ENCODE data around the gene SYCP3. TPM values are rescaled to one million over a fixed set of nuclear protein-coding genes. Genes with fewer than 3 reads are reported as not detected.
"Not testable (repeated sequence)": the region's sequence is repeated elsewhere in the genome, so short reads cannot be mapped to it uniquely, and the experiment has no call there.

SYCP3 gene
- total RNA-seq, 1 experiment from 2014 or later, result not detected

DNA sequence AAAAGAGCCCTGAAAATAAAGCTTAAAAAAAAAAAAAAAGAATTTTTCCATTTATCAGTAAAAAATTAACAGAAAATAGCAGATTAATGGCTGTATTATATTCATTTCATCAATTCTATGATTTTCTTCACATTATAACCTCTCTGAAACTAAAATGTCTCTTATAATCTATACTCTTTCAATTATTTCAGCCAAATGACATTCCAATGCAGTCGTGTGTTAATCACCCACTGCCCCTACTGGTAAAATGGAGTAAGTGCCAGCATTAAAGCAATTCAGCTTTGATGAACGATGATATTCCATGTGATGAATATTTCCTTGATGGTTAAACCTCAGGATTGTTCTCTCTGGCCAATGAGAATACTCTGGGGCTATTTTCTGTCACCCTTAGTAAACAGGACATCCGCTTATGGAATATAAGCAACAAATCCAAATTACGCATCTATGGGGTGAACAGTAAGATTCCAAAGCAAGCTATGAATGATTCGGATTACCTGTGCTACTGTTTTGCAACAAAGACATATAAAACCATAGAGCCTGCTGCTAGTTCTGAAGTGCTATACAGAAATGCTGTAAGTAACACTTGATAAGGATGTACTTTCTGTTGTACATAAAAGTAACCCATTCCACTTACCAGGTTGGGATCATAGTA lies 20.3 kb upstream of the SYCP3 start:
- DNase-seq (ENCODE audit: low read depth), result peak; percentile 16

DNA sequence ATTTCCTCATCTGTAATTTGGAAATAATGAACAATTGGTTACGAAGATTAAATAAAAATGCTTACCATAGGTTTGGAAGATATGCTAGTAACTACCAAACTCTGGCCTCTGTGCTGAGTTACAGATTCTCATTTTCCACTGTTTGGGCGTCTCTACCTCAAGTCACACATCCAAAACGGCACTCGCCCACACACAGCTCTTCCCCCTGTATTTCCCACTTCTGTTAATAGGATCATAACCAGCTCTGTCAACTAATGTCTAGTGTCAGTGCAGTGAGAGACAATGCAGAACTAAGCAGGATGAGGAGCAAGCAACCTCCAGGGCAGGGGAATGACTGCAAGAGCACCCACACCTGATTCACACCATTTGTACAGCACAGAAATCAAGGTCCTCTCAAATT lies 10.9 kb upstream of the SYCP3 start:
- DNase-seq (ENCODE audit: low read depth), result no peak

DNA sequence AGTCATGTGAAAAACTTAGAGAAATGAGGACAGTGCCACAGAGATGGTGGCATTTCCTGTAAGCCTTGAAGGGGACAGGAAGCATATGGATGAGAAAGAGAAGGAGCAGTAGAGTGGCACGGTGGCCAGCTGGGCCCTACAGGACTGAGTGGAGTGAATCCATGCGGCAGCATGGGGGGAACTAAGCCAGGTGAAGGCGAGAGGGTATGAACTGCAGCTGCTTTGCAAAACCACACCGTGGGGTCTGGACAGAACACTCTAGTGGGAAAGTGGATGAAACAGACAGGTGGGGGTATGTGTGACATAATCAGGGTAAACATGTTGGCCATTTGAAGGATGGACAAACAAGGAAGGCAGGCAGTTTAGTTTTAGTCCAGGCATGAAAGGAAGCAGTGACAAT lies 10.4 kb upstream of the SYCP3 start:
- DNase-seq (ENCODE audit: low read depth), result no peak

DNA sequence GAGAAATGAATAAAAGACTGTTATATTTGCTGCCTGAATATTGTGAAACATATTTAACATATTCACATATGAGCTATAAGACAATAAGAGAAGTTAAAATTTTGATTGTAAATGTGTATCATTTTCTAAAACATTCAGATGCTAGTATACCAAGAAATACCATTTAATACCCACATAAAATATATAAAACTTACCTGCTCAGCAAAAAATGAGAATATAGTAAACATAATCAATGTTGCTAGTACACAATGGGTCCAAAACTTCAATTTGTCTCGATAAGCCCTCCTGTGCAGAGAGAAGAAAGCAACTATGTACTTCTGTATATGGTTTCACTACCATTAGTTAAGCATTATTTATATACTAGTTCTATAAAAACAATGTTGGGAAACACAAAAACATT lies 9.6 kb upstream of the SYCP3 start:
- no peak for DNase-seq (ENCODE audit: low read depth)

DNA sequence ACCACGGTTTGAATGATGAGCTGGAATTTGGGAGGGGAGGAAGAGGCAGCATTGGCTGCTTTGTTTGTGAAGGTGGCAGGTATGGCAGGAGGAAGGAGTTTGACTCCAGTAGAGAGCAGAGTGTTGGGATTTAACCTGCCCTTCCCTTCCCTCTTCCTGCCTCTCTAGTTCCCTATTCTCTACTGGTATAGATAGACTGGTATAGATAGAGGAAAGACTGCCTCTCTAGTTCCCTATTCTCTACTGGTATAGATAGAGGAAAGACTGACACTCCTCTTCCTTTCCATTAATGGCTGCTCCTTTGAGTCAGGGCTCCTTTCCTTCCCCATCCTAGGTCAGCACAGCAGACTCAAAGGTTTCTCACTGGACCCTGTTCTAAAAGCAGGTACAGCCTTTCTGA lies 8.4 kb upstream of the SYCP3 start:
- no peak for DNase-seq (ENCODE audit: low read depth)

DNA sequence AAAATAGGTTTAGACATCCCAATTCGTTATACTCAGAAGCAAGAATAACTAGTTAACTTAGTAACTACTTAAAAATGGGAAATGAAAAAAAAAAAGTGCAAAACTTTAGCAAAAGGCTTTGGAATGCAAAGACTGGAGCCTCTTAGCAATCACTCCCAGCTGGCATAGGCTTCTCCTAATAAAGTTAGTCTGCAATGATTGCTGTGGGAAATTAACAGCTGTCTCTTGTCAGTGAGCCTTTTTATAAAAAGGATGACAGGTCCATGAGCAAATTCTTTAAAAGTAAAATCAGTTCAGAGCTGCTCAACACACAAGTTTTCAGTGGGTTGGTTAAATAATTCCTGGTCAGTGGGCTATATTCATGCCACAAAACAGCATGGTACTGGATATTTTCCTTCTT lies 7.4 kb upstream of the SYCP3 start:
- DNase-seq (ENCODE audit: low read depth), result no peak

DNA sequence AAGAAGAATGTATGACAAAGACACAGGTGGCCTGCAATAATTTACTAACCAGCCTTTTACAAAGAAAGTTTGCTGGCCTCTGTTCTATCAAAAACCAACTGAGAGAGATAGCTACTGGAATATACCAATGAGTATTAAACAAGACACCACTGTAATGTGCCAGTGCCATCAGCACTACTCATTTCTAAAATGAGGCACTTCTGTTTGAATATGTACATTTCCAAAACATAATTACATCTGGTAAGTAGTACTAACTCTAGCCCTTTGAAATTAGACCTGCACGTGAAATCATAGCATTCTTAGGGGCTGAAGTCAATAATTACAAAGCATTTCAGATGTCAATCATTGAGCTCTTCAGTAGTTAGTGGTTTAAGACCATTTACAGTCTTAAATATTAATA lies 6.9 kb upstream of the SYCP3 start:
- no peak for DNase-seq (ENCODE audit: low read depth)

DNA sequence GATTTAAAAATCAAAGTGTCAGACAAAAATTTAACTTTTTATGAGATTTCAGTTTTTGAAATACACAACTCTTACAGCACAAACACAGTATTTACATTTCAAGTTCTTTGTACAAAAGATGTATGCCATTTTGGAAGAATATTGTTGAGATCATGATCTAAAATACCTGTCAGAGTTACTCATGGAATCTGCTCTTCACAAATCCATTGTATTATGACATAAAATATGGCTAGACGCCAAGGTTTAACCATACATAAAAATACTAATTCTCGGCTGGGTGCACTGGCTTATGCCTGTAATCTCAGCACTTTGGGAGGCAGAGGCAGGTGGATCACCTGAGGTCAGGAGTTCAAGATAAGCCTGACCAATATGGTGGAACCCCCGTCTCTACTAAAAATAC lies 6.2 kb upstream of the SYCP3 start:
- no peak for DNase-seq (ENCODE audit: low read depth)

DNA sequence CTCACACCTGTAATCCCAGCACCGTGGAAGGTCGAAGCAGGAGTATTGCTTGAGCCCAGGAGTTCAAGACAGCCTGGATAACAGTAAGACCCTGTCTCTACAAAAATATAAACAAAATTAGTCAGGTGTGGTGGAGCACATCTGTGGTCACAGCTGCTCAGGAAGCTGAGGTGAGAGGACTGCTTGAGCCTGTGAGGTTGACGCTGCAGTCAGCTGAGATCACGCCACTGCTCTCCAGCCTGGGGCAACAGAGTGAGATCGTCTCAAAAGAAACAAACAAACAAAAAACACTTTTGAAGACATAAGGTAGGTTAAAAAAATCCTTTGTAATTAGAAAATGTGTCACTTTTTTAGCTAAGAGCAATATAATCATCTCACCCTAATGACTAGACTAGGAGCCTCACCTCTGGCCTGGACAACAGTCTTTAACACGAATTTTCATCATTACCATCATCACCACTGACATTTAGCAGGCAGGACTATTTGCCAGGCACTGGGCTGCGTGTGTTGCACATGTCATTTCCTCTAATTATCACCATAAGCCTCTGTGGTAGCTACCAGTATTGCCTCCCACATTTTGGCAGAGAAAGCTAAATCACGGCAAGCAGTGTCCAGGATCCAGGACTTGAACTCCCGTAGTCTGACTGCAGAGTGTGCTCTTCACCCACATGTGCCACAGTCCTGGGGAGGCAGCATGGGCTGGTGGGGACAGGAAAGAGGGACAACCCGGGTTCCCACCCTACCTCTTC lies 4.6 kb upstream of the SYCP3 start:
- DNase-seq (ENCODE audit: low read depth), result no peak

DNA sequence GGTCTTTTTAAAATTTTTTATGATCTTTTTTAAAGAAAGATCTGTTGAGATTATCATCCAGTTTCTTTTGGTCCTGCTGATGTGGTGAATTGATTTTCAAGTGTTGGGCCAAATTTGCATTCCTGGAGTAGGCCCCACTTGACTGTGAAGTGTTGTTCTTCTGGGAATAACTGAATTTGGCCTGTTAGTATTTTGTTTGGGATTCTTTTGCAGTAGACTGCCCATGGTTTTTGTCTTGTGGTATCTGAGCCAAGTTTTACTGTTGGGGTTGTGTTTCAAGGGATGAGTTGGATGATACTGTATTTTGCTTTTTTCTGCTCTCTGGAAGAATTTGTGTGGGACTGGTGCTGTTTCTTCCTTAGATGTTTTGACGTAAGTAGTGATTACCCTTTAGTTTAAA lies 4.0 kb upstream of the SYCP3 start:
- no peak for DNase-seq (ENCODE audit: low read depth)

DNA sequence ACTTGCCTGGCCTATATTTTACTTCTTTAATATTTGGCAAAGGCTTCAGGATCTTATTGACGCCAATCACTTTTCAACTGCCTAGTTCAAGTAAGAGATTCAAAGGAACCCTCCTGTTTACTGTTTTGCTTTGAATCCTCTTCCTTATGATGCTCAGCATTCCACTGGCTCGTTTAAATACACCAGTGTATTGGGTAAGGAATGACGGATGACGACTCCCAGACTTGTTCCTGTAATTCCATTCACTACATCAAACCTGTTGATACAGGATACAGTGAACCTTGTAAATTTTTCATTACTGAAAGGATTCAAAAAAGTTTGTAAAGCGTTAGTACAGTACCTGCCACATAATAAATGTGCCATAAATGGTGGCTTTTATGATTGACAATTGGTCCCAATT lies 1.7 kb upstream of the SYCP3 start:
- no peak for DNase-seq (ENCODE audit: low read depth)

DNA sequence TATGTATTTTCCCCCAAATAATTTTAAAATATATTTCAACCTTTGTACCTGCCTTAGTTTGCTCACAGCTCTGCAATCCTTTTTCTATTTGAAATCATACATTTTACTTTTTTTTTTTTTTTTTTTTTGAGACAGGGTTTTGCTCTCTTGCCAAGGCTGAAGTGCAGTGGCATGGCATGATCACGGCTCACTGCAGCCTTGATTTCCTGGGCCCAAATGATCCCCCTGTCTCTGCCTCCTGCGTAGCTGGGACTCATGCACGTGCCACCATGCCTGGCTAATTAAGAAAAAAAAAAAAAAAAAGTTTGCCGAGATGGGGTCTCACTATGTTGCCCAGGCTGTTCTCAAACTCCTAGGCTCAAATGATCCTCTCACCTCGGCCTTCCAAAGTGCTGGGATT lies 1.3 kb upstream of the SYCP3 start:
- no peak for DNase-seq (ENCODE audit: low read depth)

DNA sequence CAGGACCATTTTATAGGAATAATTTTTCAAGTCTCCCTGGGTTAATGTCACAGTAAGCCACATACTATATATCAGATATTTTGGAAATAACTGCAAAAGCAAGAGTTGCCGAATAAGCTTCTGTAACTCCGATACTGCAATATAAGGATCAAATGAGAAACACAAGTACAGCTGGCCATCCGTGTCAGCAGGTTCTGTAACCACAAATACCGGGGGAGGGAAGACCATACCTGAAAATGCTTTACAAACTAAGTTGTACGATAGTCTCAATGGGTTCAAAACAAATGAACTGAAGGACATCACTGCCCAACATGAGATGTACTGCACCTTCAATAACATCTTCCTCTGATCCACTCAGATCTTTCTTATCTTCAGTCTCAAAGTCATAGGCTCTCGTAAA lies 1.8 kb downstream of the SYCP3 start:
- DNase-seq (ENCODE audit: low read depth), result no peak

DNA sequence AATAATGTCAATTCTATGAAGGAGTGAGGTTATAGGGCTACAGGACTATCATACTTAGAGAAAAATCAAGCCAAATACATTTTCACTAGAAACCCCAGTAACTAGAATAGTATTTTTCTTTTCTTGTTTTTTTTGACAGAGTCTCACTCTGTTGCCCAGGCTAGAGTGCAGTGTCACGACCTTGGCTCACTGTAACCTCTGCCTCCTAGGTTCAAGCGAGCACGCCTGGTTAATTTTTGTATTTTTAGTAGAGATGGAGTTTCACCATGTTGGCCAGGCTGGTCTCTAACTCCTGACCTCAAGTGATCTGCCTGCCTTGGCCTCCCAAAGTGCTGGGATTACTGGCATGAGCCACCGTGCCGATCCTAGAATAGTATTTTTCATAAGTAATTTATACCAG lies 4.8 kb downstream of the SYCP3 start:
- DNase-seq (ENCODE audit: low read depth), result not testable (repeated sequence)

DNA sequence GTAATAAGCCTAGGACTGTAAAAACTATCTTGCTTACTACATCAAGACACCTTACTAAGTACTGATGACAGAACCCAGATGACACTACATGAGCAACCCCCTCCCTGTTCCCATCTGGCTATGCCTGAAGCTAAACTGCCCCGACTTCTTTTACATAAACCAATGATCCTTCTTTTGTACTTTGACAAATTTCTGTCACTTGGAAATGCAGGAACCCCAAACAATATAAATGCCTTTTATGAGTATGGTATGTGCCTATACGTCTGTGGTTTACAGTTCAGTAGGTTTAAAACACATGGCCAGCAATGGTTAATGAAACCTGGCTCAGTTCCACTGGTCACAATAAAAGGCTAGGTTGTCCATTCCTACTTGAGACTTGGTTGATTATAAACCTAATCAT lies 6.1 kb downstream of the SYCP3 start:
- no peak for DNase-seq (ENCODE audit: low read depth)

DNA sequence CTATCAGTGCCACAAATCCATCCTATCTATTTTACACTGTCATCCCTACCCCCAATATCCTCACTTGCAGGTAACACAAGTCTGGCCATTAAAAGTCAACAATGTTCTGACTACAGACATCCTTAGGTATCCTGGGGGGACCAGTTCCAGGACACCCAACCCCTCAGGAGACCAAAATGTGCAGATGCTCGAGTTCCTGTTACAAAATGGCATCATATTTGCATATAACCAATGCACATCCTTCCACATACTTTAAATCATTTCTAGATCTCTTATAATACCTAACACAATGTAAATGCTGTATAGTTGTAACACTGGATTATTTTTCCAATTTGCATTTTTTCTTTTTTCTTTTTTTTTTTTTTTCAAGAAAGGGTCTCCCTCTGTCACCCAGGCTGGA lies 6.9 kb downstream of the SYCP3 start:
- no peak for DNase-seq (ENCODE audit: low read depth)

DNA sequence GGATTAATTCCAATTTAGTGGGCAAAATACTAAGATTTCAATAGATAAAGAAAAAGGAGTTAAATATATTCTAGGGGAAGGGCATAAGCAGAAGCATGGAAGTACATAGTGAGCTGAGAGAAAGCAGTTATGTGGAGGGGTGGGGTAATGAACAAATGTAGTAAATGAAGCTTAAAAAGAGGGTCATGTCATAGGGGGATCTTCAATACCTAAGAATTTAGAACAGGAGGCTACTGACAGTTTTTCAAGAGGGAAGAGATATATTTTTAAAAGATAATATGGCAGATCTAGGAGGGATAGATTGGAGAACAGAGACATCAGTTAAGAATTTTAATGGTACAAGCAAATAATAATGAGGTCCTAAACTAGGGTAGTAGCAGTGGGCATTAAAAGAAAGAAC lies 9.4 kb downstream of the SYCP3 start:
- no peak for DNase-seq (ENCODE audit: low read depth)

DNA sequence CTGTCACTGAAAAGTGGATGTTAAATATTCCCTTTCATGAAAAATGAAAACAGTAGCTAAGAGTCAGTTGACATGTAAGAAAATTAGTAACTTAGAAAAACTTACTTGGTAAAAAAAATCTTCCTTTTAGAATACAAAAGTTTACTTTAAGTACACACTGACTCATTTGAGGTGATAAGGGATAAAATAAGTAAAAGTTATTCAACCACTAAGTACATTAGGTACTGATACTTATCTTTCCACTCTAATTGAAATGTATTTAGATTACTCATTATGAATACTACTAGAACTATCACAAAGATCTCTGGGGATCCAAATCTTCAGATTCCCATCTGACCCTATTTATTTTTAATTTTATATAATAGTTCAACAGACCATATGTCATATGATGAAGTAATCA lies 12.2 kb downstream of the SYCP3 start:
- DNase-seq (ENCODE audit: low read depth), result no peak

DNA sequence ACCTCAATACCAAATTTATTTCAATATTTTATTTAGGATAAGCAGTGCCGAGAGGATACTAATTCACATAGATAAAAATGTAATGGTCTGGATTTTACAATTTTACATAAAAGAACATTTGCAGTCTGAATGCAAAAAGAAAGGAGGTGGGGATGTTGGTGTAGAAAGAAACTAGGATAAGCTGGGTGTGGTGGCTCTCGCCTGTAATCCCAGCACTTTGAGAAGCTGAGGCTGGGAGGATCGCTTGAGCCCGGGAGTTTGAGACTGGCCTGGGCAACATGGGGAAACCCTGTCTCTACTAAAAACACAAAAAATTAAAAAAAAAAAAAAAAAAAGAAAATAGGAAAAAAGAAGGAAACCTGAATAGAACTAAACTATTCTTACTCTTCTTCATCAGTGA lies 16.9 kb downstream of the SYCP3 start:
- no peak for DNase-seq (ENCODE audit: low read depth)

DNA sequence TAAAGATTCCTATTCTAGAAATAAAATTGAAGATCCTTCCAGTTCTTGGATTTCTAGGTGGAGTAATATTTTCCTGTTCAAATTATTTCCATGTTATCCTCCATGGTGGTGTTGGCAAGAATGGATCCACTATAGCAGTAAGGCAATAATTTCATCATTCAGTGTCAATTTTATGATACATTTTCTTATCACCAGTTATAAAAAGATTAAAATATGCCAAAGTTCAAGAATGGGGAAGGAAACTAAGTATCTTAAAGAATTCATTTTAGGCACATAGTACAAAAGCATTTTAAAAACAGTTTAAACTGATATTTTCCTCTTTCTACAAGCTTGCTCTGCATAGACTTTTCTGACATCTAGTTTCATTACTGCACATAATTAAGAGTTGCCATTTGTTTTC lies 19.1 kb downstream of the SYCP3 start:
- no peak for DNase-seq (ENCODE audit: low read depth)

DNA sequence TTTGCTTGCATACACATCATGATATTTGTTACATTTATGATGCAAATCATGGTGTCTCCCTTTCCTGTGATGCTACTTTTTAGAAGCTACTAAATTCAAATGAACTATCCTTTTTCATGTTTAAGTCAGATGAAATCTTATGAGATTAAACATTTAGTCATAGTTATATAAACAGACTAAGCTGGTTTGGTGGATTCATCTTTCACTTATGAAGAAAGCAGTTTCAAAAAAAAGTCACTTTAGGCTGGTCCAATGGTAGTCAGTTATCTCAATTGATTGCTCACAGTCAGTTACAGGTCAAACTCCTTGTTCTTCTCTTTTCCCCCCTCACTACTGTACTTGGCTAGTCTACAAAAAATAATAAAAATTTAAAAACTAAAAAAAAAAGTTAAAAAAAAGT lies 19.7 kb downstream of the SYCP3 start:
- DNase-seq (ENCODE audit: low read depth), result no peak

DNA sequence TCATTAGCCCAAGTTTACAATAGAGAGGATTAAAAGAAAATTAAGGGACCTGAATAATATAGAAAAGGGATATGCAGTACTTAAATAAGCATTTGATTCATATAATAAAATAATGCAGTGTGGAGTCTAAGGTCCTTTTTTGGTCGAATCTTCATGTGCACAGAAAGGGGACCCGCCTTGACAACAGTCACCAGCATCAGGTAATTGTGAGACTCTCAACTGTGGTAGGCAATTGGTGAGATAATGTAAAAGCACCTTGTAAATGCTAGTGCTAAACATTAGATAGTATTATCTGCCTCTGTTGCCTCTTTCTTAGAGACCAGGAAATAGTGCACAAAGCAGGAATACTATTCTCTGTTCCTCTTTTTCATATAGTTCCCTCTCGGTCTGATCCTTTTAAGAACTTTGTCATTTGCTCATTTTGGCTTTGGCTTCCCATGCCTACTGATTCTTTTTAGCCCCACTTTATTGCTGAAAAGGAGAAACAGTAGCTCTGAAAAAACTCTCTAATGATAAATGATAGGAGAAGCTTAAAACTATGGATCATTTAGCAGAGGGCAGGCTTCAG lies 24.3 kb downstream of the SYCP3 start:
- no peak for DNase-seq (ENCODE audit: low read depth)

DNA sequence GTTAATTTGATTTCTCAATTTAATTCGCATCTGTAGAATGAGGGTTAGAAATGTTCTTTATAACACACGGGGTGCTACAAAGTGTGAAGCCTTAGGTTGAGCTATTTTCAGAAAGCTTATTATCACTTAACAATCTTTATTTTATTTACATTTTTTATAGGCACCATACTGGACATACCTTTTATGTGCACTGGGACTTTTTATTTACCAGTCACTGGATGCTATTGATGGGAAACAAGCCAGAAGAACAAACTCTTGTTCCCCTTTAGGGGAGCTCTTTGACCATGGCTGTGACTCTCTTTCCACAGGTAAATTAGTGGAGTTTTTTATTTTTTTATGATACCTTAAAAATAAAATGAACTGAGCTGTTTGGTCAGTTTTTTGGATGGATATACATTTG lies 25.3 kb downstream of the SYCP3 start:
- DNase-seq (ENCODE audit: low read depth), result no peak
